Thyroid gland (tissue), 4 donors: ENCODE data around the gene GALNS. TPM values are rescaled to one million over a fixed set of nuclear protein-coding genes. Genes with fewer than 3 reads are reported as not detected.

ENCODE experiments used
- DNase-seq, 2 donors: peaks; one replicate each; pipeline ENCODE4 v3.0.0-alpha.2; 2019
- H3K27ac ChIP-seq, 3 donors: fragments of 200-600 bp; sonication (generic); 1 replicate in 2 of 3; 2 replicates in 1 of 3; pipeline ENCODE4 v1.5.1; 2016 to 2019; ENCODE audit warnings: mild to moderate bottlenecking in 1 of 3, moderate library complexity in 1 of 3
- H3K27me3 ChIP-seq: fragments of 200-600 bp; sonication (generic); one replicate; pipeline ENCODE4 v1.5.1; 2019
- H3K36me3 ChIP-seq, 2 donors: fragments of 200-600 bp; sonication (generic); one replicate each; pipeline ENCODE4 v1.5.1; 2016 to 2019
- H3K4me1 ChIP-seq, 2 donors: fragments of 200-600 bp; sonication (generic); one replicate each; pipeline ENCODE4 v1.5.1; 2017 to 2019
- H3K4me3 ChIP-seq, 3 donors: fragments of 200-600 bp; sonication (generic); replicated peaks in 1 of 3; 1 replicate in 2 of 3; 2 replicates in 1 of 3; pipeline ENCODE4 v1.5.1; 2016; ENCODE audit warnings: mild to moderate bottlenecking in 1 of 3
- H3K9me3 ChIP-seq: fragments of 200-600 bp; sonication (generic); one replicate; pipeline ENCODE4 v1.5.1; 2017
- POLR2A ChIP-seq, 2 donors: fragments of 450-650 bp; IDR thresholded peaks; one replicate each; pipeline ENCODE4 v1.6.1; 2017; ENCODE audit warnings: antibody characterized with exemption in 2 of 2, mild to moderate bottlenecking in 2 of 2, moderate library complexity in 1 of 2
- WGBS, 2 donors: methylation state at CpG; one replicate each; pipeline ENCODE4 v1.1.5; 2017; 5-methylcytosine and 5-hydroxymethylcytosine counted together
- intact Hi-C: fragments of 100-400 bp; cut with DNase I; formaldehyde crosslinking; loops from one replicate; pipeline ENCODE4 v1.15.1; 2023
- total RNA-seq, 4 donors: library from RNA; depleted of rRNA; stranded (reverse); fragments of >200 nt; gene quantifications; one replicate each; pipeline ENCODE4 v1.2.3, GENCODE V29; 2016
- TF ChIP-seq, protein P1 (sequence below), 6 experiments: fragments of 200-600 bp in 3 of 6; fragments of 450-650 bp in 3 of 6; sonication (generic) in 3 of 6; IDR thresholded peaks; one replicate each; pipeline ENCODE4 v1.5.1; 2016 to 2019; ENCODE audit warnings: antibody characterized with exemption in 6 of 6, mild to moderate bottlenecking in 2 of 6, inconsistent platforms in 1 of 6, moderate library complexity in 1 of 6

The GALNS gene
- total RNA-seq, 4 donors from 2014 or later = 14.4 to 41.9 (median 33.0) TPM

DNA sequence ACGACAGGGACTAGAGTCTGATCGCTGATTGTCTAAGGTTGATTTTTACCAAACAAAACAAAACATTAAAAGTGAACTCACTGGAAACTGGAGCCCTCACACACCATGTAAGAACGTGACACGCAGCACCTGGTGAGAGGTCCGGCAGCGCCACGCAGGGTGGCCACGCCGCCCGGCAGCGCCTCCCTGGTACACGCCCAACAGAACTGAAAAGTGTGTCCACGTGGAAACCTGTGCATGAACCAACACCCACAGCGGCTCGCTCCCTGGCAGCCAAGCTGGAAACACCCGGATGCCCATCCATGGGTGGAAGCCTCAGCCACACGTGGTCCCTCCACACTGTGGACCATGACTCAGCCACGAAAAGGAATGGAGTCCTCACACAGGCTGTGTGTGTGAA lies 9.1 kb downstream of the GALNS start:
- H3K4me1 ChIP-seq = no peaks in the 10 kb centered on the region
- DNase-seq = no peak
- intact Hi-C loops = no loop called here
- no peaks in the 10 kb centered on the region for H3K27me3 ChIP-seq
- H3K27ac ChIP-seq = no peak overlapping the region
- H3K4me3 ChIP-seq = no peak overlapping the region
- TF ChIP-seq, protein P1, sequence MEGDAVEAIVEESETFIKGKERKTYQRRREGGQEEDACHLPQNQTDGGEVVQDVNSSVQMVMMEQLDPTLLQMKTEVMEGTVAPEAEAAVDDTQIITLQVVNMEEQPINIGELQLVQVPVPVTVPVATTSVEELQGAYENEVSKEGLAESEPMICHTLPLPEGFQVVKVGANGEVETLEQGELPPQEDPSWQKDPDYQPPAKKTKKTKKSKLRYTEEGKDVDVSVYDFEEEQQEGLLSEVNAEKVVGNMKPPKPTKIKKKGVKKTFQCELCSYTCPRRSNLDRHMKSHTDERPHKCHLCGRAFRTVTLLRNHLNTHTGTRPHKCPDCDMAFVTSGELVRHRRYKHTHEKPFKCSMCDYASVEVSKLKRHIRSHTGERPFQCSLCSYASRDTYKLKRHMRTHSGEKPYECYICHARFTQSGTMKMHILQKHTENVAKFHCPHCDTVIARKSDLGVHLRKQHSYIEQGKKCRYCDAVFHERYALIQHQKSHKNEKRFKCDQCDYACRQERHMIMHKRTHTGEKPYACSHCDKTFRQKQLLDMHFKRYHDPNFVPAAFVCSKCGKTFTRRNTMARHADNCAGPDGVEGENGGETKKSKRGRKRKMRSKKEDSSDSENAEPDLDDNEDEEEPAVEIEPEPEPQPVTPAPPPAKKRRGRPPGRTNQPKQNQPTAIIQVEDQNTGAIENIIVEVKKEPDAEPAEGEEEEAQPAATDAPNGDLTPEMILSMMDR (IDR thresholded peaks at IDR 0.05) = no peak
- TF ChIP-seq POLR2A (IDR thresholded peaks at IDR 0.05) = no peak
- no peaks in the 10 kb centered on the region for H3K9me3 ChIP-seq
- WGBS, 2 donors = 91 to 94% methylated on average over 17 to 18 of the region's 18 CpGs
- no peaks in the 10 kb centered on the region for H3K36me3 ChIP-seq

DNA sequence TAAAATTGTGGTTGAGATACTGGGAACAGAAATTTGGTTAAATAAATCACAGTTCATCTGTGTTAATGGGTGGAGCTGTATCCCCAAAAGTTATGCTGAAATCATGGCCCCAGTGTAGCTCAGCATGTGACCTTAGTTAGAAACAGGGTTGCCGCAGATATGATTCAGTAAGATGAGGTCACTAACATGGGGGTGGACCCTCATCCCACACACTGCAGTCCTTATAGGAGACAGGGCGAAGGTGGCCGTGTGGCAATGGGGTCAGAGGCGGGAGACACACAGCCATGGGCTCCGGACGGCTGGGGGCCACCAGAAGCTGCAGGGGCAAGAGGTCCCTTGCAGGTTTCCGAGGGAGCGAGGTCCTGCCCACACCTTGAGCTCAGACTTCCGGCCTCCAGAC lies 10.7 kb downstream of the GALNS start:
- TF ChIP-seq, protein P1 (IDR thresholded peaks at IDR 0.05) = no peak
- Histone ChIP-seq H3K4me1 (no peaks in the 10 kb centered on the region), H3K9me3 (no peaks in the 10 kb centered on the region), H3K27ac (no peak overlapping the region), H3K4me3 (no peak overlapping the region), H3K36me3 (no peaks in the 10 kb centered on the region), H3K27me3 (no peaks in the 10 kb centered on the region)
- intact Hi-C loops = no loop called here
- 92 to 96% methylated on average over 9 of the region's 9 CpGs for WGBS, 2 donors
- DNase-seq = no peak

GRCh38 chr16:88844419-88845036 lies 12.2 kb downstream of the GALNS start:
- Histone ChIP-seq H3K36me3 (peaks cover 0 to 10% of the 10 kb centered on the region in 2 donors), H3K9me3 (no peaks in the 10 kb centered on the region), H3K27ac (no peak overlapping the region), H3K4me1 (no peaks in the 10 kb centered on the region), H3K27me3 (no peaks in the 10 kb centered on the region), H3K4me3 (no peak overlapping the region)
- intact Hi-C loops = no loop called here
- WGBS, 2 donors = 67 to 69% methylated on average over 11 of the region's 11 CpGs
- peak in 1 of 2 donors; percentile 17 for DNase-seq
- TF ChIP-seq, protein P1 (IDR thresholded peaks at IDR 0.05) = peak in 2 of 6 experiments; percentile 6 to 12
- TF ChIP-seq POLR2A (IDR thresholded peaks at IDR 0.05) = no peak

- DNase-seq = no peak
- TF ChIP-seq POLR2A (IDR thresholded peaks at IDR 0.05) = no peak
- TF ChIP-seq, protein P1 (IDR thresholded peaks at IDR 0.05) = no peak
- H3K4me1 ChIP-seq = no peaks in the 10 kb centered on the region
- no peaks in the 10 kb centered on the region for H3K27me3 ChIP-seq
- H3K4me3 ChIP-seq = no peak overlapping the region
- no peaks in the 10 kb centered on the region for H3K9me3 ChIP-seq
- peaks cover 0 to 10% of the 10 kb centered on the region in 2 donors for H3K36me3 ChIP-seq
- 94 to 96% methylated on average over 20 of the region's 20 CpGs for WGBS, 2 donors
- no peak overlapping the region for H3K27ac ChIP-seq
- intact Hi-C loops = no loop called here
Observed at GRCh38 chr16:88843256-88843655, 13.5 kb downstream of the GALNS start.

DNA sequence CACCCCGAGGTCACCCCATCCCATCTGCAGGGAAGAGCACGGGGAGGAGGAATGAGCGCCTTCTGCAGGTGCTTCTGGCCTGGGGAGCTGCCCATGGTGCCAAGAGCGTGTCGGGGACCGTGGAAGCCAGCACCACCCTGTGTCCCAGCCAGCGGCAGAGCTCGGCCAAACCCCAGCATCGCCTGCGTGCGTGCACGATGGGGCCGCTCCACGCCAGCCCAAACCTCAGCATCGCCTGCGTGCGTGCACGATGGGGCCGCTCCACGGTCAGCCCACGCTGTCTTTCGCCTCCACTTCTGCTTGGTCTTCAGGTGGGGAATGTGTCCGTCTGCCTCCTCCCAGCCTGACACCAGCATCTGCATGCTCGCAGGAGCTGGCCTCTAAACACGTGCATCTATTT lies 13.9 kb downstream of the GALNS start:
- peaks cover 4 to 10% of the 10 kb centered on the region in 2 donors for H3K36me3 ChIP-seq

More for the DNA sequence above, 13.9 kb downstream of the GALNS start:
- no peaks in the 10 kb centered on the region for H3K27me3 ChIP-seq
- 95 to 96% methylated on average over 24 to 25 of the region's 25 CpGs for WGBS, 2 donors
- no peak overlapping the region for H3K4me3 ChIP-seq
- H3K9me3 ChIP-seq = no peaks in the 10 kb centered on the region
- no peak overlapping the region for H3K27ac ChIP-seq
- H3K4me1 ChIP-seq = no peaks in the 10 kb centered on the region
- intact Hi-C loops = no loop called here
- DNase-seq = no peak
- TF ChIP-seq, protein P1 (IDR thresholded peaks at IDR 0.05) = no peak
- TF ChIP-seq POLR2A (IDR thresholded peaks at IDR 0.05) = no peak
